Astrocyte of the spinal cord (primary cell): ENCODE data around the gene HOXC6.
A peak's percentile ranks its signal among the peaks of the same experiment; 100 is the strongest.

Experiments used
- DNase-seq: peaks from one replicate; pipeline ENCODE4 v3.0.0; 2011; ENCODE audit warnings: low read depth, low spot score
- H3K4me3 ChIP-seq: 2 replicates; pipeline ENCODE4 v1.5.1; 2011; ENCODE audit warnings: low read depth, mild to moderate bottlenecking, low read length, moderate library complexity
- in situ Hi-C: cut with HindIII; loops from 2 replicates; pipeline ENCODE4 v1.10.0; 2017; ENCODE audit warnings: low sequenced_read_pairs
- TF ChIP-seq, protein P1 (sequence below): IDR thresholded peaks from 2 replicates; pipeline ENCODE4 v1.5.1; 2012; ENCODE audit warnings: low read depth, mild to moderate bottlenecking, low read length, inconsistent platforms

HOXC6 gene

DNA sequence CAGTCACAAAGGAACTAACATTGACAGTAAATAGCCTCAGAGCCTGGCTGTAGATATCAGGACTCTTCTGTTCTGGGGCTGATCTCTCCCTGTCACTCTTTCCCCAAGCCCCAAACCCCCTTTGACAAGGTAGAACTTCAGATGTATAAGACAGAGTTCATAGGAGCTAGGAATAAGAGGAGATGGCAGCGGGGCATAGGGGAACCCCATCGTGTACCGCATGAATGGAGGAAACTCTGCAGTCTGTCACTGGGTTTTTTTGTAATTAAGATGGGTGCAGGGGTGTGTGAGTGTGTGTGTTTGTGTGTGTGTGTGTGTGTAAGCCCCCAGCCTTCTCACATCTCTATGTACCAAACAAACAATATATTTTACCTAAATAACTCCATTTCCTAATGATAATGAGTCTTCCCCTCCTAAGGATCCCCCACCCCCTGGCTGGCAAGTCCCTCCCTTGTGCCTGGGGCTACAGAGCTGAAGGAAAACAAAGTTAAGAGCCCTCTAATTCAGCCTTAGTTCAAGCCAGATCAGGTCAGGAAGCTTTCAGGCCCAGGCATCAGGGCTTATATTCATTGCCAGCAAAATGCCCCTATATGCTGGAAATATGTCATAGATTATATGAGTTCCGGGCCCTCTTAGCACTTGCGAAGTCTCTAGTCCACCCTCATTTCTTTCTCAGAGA lies 16.3 kb downstream of the HOXC6 start:
- H3K4me3 ChIP-seq: no peak overlapping the region
- in situ Hi-C loops: no loop called here
- DNase-seq: no peak
- TF ChIP-seq, protein P1, sequence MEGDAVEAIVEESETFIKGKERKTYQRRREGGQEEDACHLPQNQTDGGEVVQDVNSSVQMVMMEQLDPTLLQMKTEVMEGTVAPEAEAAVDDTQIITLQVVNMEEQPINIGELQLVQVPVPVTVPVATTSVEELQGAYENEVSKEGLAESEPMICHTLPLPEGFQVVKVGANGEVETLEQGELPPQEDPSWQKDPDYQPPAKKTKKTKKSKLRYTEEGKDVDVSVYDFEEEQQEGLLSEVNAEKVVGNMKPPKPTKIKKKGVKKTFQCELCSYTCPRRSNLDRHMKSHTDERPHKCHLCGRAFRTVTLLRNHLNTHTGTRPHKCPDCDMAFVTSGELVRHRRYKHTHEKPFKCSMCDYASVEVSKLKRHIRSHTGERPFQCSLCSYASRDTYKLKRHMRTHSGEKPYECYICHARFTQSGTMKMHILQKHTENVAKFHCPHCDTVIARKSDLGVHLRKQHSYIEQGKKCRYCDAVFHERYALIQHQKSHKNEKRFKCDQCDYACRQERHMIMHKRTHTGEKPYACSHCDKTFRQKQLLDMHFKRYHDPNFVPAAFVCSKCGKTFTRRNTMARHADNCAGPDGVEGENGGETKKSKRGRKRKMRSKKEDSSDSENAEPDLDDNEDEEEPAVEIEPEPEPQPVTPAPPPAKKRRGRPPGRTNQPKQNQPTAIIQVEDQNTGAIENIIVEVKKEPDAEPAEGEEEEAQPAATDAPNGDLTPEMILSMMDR: no peak

DNA sequence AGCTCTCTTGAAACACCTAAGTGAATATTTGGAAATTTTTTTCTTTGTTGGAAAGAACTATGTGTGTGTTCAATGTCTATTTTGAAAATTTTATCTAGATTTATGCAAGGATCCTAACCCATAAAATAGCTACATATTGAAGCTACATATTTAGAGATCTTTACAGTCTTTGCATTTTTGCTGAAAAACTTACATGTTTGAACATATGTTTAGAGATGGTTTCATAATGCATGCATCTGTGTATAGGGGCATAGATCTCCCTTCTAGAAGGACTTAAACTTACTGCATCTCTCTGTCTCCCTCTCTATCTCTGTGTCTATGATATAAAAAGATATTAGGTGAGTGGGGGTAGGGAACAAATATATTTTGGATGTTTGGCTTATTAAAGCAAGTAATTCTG lies 17.2 kb downstream of the HOXC6 start:
- TF ChIP-seq, protein P1: no peak
- in situ Hi-C loops: no loop called here
- DNase-seq: no peak
- no peak overlapping the region for H3K4me3 ChIP-seq

DNA sequence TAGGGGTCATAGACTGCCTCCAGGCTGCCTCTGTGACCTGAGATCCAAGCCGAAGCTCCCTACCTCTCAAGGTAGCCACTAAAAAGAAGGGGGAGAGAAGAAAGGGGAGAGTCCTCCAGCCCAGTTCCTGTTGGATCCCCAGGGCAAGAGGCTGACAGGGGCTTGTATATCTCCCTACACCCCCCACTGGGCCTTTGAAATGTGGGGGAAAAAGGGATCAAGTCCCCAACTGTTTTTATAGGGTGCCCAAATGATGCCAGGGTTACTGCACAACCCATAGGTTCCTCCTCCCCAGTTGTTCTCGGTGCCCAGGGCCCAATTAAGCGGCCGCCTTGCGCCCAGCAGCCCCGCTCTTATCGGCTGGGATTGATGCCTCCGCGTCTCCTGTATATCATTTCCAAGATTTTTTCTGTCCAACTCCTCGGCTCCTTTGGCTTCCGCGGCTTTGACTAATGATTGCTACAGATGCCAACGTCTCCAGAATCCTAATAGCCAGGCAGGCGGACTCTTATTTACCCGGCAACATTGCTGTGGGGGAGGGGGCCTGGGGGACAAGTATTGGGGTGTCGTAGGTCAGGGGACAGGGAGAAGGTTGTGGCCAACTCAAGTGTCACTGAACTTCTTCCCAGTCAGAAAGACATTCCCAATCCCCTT lies 17.8 kb downstream of the HOXC6 start:
- no peak for DNase-seq

DNA sequence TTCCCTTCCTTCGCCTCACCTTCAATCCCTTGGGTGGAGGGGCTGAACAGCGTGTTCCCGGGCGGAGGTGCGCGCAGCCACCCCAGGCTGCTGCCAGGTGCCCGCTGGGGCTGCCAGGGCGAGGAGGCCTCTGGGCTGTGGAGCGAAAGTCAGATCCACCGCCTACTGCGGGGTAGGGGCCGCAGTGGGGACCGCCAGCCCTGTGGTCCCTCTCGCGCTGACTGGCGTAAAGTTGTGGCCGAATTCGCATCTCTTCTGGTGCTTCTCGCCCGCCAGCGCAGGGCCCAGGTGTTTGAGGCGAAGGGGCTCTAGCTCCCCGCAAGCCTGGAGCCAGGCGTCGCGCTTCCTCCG lies 18.5 kb downstream of the HOXC6 start:
- peak overlapping the region; percentile 30 for H3K4me3 ChIP-seq
- no peak for DNase-seq
- TF ChIP-seq, protein P1: no peak
- in situ Hi-C loops: no loop called here

More for the DNA sequence above, 17.8 kb downstream of the HOXC6 start:
- TF ChIP-seq, protein P1: no peak
- in situ Hi-C loops: no loop called here
- peak overlapping the region; percentile 30 for H3K4me3 ChIP-seq

DNA sequence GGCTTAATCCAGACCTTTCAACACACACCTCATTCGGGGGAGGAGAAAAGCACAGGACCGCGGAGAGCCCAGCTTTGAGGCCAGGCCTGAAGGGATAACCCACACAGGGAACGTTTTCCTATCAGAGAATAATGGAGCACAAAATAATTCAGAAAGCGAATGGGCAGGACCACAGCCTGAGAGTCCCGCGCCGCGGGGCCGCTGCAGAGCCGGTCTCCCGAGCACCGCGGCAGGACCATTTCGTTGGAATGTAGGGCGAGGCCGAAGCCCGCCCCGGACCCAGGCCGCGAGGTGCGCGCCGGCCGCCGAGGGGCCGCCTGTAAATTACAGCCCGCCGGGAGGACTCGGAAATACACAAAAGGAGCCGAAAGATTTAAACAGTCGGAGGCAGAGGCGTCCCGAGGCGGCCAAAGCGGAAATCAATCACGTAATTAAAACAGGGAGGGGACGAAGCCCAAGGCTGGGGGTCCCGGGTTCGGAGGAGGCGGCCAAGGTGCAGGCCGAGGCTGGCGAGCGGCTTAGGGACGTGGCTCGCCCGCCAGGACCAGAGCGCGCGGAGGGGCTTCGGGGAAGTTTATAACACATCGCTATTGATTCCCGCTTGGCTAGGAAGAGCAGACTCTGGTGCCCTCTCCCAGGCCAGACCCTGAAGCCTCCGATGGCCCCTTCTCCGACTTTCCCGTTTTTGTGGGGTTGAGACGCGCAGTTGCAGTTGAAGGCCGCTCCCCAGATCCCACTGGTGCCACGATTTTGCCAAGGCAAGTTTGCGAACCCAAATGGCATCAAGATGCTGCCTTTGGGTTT lies 19.1 kb downstream of the HOXC6 start:
- TF ChIP-seq, protein P1: no peak
- in situ Hi-C loops: no loop called here
- H3K4me3 ChIP-seq: peak overlapping the region; percentile 30
- no peak for DNase-seq

DNA sequence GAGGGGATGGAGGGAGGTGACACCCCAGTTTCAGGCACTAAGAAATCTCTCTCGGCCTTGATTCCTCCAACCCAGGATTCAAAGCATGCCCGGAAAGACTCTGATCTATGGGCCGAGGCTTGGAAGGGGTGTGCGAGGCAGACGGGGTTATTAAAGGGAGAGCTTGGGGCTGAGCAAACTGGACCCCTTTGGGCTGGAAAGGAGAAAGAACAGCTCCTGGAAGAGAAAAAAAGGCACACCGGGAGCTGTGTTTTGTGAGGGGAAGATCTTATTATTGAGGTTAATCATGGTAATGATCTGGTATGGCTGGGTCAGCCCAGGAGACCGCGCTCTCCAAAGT lies 19.7 kb downstream of the HOXC6 start:
- TF ChIP-seq, protein P1: no peak
- peak overlapping the region; percentile 30 for H3K4me3 ChIP-seq
- in situ Hi-C loops: no loop called here
- DNase-seq: no peak
